ENCODE results near the gene C16orf89.

Gene C16orf89

DNA sequence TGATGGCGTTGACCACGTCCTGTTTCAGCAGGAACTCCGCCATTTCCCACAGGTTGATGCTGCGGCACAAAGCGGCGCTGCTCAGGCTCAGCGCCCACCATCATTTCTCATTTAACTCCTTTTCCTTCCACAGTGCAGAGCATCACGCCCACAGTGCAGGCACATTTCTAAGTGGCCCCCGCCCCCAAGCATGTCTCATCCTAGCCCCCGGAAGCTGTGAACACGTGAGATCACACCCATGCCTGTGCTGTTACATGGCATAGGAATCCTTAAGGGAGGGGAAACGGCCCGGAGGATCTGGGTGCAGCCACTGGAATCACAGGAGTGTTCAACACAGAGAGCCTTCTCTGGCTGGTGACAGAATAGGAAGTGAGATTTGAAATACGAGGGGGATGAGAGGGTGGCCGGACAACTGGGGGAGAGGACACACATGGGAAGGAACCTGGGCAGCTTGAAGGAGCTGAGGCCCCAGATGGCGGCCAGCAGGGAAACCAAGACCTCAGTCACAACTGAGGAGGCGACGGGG, 36.7 kb downstream of the C16orf89 start:
- DNase-seq (ENCODE audit: low read depth in 3 of 3), result no peak

DNA sequence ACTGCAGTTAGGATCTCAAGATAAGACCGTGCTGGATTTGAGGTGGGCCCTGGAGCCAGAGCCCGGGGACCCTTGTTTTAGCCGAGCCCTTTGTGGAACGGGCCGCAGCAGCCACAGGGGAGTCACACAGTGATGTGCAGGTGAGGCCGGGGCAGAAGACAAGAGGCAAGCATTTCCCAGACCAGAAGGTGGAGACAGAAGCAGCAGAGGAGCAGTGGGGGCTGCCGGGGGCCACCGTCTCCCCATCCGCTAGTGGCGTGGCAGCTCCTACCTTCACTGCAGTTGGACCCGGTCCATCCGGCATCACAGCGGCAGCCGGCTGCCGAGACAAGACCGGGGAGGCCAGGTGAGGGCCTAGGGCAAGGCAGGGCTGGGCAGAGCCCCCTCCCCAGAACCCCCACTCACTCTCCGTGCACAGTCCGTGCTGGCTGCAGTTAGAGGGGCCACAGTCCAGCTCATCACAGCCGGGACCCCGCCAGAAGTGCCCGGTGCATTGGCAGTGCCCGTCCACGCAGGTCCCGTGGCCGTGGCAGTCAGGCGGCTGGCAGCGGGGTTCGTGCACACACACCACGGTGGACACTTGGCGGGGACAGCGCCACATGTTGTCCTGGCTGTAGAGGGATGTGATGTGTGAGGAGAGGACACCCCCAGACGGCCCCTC, 38.1 kb downstream of the C16orf89 start:
- DNase-seq (ENCODE audit: low read depth in 3 of 3), result no peak

DNA sequence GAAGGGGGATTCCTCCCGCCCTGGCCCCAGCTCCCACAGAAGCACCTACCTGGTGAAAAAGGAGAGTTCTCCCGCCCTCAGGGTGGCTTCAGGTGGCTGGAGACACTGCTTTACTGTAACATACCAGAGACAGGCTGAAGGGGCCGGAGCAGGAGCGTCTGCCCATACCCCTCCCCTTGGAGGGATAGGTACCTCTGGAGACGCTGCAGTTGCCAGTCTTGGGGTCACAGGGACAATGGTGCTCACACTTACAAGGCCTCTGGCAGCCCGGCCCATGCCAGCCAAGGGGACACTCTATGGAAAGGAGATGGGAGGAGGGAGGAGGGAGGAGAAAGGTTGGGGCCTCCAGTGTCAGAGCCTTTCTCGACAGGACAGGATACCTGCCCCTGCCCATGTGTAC, 38.7 kb downstream of the C16orf89 start:
- DNase-seq (ENCODE audit: low read depth in 3 of 3), result no peak

DNA sequence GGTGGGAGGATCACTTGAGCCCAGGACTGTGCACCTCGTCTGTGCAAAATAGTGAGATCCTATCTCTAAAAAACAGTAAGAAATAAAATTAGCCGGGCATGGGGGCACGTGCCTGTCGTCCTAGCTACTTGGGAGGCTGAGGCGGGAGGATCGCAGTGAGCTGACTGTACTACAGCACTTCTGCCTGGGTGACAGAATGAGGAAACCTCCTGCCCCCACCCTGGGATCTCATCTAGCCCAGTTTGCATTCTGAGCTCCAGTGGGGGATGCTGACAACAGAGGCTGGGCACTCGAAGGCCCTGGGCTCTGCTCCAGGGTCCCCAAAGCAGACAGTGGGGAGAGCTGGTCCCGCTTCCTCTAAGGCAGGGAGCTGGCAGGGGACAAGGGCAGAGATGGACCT, 39.1 kb downstream of the C16orf89 start:
- no peak for DNase-seq (ENCODE audit: low read depth in 3 of 3)

DNA sequence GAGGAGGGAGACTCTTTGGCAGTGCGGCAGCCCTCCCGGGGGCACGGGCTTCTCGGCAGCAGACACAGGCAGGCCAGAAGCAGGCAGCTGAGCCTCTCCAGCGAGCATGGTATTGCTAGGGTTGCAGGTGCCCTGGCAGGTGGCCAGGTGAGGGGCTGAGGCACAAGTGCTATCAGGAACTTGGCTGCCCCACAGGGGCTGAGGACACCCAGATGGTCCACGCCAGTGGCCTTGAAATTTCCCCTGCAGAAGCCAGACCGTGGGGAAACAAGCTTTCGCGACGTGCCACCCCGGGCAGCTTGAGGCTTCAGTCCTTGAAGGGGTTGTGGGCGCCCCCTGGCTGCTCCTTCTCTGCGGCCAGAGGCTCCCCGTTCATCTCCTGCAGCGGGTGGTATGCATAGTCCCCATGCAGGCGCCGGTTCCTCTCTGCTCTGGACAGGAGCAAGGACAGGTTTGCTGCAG, 40.6 kb downstream of the C16orf89 start:
- no peak for DNase-seq (ENCODE audit: low read depth in 3 of 3)

DNA sequence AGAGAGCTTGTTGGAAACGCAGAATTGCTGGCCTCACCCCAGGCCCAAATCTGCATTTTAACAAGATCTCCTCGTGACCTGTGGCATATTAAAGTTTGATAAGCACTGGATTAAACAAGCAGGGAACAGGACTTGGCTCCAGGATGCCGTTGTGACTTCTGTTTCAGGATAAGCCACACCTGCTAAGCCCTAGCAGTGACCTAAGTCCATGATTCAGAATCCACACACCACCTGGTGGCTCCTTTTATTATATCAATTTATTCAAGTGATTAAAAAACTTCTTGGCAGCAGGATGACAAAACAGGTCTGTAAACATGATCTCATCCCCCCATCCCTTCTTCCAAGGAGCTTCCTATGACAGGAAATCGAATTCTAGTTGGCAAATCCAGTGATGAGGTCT, 41.1 kb downstream of the C16orf89 start:
- no peak for DNase-seq (ENCODE audit: low read depth in 3 of 3)

DNA sequence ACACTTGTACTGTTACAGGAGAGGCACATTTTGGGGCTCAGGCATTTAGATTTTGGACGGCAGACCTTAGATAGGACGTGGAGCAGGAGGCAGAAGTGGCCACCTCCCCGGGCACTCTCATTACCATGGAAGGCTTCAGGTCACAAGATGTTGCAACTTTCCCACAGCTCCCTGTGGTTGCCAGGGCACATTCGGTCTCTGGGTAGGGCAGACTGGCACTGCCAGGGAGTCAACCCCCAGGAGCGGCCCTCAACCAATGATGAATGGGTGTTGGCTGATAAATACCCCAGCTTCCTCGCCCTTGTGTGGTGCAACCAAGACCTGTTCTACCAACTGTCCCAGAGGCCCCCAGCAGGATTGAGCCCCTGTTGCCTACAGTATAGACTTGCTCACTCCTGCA, 43.2 kb downstream of the C16orf89 start:
- DNase-seq (ENCODE audit: low read depth in 3 of 3), result no peak

DNA sequence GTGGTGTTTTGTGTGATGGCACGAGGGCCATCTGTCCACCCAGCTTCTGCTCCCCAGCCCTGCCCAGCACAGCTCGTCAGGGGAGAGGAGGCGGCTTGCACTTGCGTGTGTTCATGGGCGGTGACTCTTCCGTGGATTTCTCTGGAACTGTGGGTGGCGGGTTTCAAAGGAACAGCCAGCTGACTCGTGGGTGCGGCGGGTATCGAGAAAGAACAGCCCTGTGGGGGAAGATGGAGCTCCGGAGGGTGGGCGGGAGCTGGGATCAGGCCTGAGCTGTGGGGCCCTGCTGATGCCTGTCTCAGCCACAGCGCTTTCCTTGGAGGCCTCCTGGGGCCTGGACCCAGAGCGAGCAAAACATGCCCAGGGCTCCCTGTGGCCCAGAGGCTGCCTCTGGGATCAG, 45.2 kb downstream of the C16orf89 start:
- no peak for DNase-seq (ENCODE audit: low read depth in 3 of 3)

DNA sequence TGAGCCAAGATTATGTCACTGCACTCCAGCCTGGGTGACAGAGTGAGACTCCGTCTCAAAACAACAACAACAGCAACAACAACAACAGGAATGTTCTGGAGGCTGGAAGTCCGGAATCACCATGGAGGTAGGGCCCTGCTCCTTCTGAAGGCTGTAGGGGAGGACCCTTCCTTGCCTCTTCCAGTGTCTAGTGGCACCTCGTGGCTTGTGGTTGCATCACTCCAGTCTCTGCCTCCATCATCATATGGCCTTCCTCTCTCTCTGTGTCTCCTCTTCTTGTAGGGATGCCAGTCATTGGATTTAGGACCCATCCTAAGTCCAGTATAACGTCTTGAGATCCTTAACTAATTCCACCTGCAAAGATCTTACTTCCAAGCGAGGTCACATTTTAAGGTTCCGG, 46.0 kb downstream of the C16orf89 start:
- no peak for DNase-seq (ENCODE audit: low read depth in 3 of 3)

DNA sequence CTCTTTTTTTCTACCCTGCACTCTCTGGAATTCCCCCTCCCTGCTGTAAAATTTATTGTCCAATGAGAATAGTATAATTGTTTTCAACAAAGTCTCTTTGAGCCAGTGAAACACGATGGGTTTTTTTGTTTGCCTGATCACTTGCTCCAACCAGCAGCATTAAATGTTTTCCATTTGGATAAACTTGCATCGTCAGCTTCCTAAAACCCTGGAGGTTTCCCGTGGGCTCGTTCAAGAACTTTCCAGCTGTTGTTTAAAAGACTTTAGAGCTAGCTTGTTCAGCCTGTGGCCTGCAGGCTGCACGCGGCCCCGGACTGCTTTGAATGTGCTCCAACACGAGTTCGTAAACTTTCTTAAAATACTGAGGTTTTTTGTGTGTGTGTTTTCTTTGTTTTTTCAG, 47.0 kb downstream of the C16orf89 start:
- DNase-seq (ENCODE audit: low read depth in 3 of 3), result no peak

DNA sequence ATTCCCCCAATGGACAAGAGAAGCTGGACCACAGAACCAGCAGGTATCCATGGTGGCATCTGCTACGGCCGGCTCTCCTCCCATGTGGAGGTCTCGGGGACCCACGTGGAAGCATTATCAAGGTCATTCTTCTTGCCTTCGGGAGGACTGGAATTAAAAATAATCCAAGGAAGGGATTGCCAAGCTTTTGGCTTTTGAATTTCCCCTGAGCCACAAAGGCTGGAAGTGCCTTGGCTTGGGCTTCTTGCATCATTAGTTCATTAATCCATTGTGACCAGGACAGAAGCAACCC, 48.1 kb downstream of the C16orf89 start:
- DNase-seq (ENCODE audit: low read depth in 3 of 3), result no peak

DNA sequence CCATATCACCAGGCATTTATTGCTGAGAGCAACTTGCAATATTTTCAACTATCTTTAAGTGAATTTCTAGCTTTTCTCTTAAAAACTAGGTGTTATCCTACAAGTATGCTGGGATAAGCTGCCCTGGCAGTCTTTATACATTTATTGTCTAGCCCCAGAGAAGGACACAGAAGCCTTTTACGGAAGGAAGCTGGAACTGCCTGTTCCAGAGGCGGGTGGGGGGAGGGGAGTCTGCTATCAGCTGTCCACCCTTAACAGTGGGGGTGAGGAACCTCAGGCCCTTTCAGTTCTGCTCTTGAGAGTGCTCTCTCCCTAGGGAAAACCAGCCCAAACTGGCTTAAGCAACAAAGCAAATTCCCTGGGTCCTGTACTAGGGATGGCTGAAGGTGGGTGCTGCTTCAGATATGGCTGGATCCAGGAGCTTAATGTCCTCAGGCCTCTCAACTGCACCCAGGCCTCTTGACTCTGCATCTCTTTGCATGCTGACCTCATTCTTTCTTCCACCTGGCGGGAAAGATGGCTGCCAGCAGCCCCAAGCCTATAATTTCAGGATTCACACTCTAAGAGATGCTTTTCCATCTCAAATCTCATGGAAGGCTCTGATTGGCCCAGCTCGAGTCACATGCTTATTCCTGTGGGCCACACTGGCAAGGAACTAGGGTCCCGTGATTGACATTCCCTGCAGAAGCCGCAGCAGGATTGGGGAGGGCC, 48.6 kb downstream of the C16orf89 start:
- no peak for DNase-seq (ENCODE audit: low read depth in 3 of 3)

DNA sequence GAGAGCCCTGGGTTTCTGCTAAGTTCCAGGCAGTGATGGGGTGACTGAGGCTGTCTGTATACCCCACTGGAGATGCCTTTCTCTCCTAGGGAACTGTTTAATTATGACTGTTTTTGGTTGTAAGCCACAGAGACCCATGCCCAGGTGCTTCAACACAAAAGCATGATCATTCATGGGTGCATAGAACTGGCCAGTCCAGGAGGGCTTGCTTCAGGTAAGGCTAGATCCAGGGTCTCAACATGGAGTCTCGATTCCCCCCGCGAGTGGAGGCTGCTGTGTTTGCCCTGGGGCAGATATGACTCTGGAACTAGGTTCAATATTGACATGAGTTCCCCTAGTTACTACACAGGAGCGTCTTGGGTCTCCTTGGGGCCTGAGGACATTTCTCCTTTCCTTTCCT, 49.9 kb downstream of the C16orf89 start:
- no peak for DNase-seq (ENCODE audit: low read depth in 3 of 3)

DNA sequence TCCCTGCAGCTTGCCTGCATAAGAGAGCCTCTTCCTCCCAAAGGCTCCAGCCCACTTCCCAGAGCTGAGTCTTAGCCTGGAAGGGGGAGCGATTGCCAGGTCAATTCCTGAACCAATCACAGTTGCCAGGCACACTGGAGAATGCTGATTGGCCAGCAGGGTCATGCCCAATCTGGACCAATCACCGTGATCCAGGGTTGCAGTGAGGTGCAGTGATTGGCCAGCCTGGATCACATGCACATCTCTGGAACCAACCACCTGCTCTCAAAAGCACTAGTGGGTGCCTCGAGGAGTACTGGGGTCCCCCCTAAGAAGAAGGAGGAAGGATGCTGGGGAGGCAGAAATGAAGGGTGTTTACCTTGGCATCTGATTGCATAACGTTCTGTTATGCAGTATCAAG, 50.4 kb downstream of the C16orf89 start:
- no peak for DNase-seq (ENCODE audit: low read depth in 3 of 3)

DNA sequence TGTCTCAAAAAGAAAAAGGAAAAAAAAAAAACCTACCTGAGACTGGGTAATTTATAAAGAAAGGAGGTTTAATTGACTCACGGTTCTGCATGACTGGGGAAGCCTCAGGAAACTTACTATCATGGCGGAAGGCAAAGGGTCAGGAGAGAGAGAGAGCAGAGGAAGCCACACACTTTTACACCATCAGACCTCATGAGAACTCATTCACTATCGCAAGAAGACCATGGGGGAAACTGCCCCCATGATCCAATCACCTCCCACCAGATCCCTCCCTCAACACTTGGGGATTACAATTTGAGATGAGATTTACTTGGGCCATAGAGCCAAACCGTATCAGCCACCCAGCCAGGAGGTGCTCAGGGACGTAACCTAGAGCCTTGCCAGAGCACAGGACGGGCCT, 52.9 kb downstream of the C16orf89 start:
- no peak for DNase-seq (ENCODE audit: low read depth in 3 of 3)

DNA sequence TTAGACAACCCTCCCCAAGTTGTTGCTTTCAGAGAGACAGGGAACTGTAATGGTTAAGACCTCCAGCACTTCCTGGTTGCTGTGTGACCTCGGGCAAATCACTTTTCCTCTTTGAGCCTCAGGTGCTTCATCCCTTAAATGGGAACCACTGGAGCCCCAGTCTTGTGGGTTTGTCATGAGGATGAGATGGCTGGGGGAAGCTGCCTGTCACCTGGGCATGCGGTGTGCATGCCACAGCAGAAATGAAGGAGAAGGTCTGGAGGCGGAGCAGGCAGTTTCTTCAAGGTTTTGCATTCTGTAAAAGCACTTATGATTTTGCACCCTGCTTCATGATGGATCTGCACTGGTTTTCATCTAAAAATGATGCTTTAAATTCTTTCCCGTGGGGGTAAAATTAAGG, 54.1 kb downstream of the C16orf89 start:
- no peak for DNase-seq (ENCODE audit: low read depth in 3 of 3)

DNA sequence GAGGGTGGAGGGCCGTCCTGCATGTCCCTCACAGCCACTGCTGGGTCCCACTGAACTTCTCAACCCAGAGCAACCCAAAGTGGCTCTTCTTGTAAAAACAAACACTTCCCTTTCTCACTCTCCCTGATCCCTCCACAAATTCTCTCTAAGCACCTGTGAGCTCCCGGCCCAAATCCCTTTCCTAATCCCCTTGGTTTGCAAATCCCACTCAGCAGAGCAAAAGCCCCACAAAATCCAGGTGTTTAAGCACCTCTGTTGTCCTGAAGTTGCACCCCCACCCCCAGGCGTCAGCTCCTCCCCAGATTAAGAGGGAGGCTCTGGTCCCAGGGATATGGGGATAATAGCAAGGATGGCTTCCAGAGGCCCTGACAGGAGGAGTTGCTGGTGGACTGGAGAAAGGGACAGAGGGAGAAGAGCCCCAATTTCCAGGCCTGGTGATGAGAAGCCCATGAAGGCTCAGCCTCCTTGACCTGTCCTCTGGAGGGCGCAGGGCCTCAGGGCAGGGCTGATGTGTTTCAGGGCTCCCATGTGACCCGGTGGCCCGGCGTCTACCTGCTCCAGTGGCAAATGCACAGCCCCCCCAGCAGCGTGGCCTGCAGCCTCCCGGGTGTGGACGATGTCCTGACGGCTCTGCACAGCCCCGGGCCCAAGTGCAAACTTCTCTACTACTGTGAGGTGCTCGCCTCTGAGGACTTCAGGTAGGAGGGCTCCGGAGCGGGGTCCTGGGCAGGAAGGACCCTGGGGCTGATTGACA, 55.0 kb downstream of the C16orf89 start:
- DNase-seq (ENCODE audit: low read depth in 3 of 3), result no peak

DNA sequence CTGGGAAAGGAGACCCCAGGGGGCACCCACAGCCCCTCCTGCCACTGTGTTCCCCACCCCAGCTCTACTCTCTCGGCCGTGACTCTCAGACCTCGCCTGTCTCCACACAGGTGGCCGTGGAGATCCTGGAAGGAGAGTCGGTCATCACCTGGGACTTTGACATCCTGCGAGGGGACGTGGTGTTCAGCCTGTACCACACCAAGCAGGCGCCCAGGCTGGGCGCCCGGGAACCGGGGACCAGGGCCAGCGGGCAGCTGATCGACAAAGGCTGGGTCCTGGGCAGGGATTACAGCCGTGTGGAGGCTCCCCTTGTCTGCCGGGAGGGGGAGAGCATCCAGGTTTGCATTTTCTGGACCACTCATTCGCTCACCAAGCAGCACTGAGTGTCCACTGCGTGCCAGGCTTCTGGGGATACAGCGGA, 57.4 kb downstream of the C16orf89 start:
- DNase-seq (ENCODE audit: low read depth in 3 of 3), result no peak

DNA sequence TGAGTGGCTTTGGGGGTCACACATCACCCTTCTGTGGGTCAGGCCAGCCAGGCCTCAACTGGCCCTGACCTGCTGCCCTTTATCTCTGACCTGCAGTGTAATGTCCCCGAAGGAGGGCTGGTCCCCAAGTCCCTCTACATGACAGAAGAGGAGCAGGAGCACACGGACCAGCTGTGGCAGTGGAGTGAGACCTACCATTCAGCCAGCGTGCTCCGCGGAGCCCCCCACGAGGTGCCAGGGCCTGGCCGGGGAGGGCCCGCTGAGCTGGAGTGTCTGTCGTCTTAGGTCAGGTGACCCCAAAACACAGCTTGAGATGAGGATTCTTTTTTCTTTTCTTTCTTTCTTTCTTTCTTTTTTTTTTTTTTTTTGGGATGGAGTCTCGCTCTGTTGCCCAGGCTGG, 58.5 kb downstream of the C16orf89 start:
- no peak for DNase-seq (ENCODE audit: low read depth in 3 of 3)

DNA sequence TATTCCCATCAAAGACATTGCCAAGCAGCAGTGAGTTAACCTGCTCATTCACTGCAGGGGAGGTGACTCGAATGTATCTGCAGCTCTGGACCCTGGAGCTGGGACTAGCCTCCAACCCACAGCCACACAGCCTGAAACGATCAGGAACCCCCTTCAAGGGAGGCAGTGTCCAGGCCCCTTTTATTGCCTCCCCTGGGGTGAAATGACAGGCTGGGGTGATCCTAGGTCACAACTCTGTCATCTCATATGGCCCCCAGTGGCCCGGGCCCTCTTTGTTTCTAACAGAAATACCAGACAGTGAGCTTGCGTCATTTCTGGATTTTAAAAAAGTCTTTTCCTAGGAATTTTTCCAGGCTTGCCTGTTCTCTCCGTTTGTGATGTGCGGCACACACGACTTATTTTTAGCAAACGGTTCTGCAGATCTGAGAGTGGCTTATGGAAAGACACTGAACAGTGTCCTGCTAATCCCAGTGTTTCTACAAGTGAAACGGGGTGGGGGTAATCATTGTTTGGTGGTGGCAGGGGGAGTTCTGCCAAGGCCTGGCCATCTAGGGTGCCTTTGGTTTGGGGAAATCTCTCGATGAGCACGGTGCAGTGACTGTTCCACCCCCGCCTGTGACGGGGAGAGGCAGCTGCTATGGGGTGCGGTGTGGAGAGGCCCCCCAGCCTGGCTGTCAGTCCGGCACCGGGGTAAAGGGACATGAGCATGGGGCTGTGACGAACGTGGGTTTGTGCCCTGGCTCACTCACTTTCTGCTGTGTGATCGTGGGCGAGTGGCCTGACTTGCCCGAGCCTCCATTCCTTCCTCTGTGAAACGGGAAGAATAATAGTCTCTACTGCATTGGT, 59.2 kb downstream of the C16orf89 start:
- no peak for DNase-seq (ENCODE audit: low read depth in 3 of 3)

DNA sequence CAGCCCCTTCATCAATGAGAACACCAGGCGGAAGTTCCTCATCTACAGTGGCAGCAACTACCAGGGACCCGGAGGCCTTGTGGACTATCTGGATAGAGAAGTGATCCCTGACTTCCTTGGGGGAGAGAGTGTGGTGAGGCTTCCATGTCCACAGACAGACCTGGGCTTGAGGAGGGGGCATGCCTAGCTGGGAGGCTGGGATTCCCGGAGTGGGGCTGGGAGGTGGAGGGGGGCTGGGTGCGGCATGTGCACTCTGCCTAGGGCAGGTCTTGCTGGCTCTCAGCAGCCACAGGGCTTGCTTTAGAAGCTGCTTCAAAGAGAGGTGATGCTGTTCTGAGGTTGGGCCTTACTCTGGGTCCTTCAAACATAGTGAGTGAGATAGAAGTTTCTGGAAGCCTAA, 59.8 kb downstream of the C16orf89 start:
- DNase-seq (ENCODE audit: low read depth in 3 of 3), result no peak

DNA sequence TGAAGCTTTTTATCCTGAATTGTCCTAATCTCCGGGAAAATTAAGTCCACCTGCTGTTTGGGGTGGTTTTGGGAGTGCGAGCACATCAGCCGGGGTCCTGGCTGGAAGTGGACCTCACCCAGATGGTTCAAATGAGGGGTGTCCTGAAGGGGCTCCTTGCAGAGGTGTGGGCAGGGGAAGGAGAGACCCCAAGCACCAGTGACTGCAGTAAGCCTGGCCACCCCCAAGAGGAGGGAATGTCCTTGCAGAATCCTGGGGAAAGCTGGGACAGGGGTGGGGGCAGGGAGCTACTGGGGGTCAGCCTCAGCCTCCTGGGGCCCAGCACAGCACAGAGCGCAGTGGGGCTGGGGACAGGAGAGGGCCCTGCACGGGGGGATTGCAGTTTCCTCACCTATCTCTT, 61.4 kb downstream of the C16orf89 start:
- no peak for DNase-seq (ENCODE audit: low read depth in 3 of 3)
